ENCODE measurements around the gene IL34. TPM values are rescaled to one million over a fixed set of nuclear protein-coding genes. Genes with fewer than 3 reads are reported as not detected.

The IL34 gene
- total and polyA plus RNA-seq, 8 donors: 0.45 to 5.9 (median 1.8) TPM; not detected in 2

- peak in 1 of 2 donors; percentile 17 for DNase-seq
- Histone ChIP-seq H3K9me3 (no peaks in the 10 kb centered on the region), H3K4me1 (peaks cover 8 to 92% (median 69%) of the 10 kb centered on the region in 4 donors), H3K27me3 (no peaks in the 10 kb centered on the region), H3K27ac (peak overlapping the region in 4 of 5 donors; percentile 73 to 95 (median 82)), H3K36me3 (peaks cover 0 to 12% (median 5%) of the 10 kb centered on the region in 4 donors), H3K4me3 (no peak overlapping the region)
- intact Hi-C loops (cut with DNase I; ENCODE audit: low total_unique reads): no loop called here
- TF ChIP-seq POLR2AphosphoS5 (IDR thresholded peaks at IDR 0.05) (no peak), POLR2A (IDR thresholded peaks at IDR 0.05) (no peak), EP300 (IDR thresholded peaks at IDR 0.05) (no peak)
- TF ChIP-seq, protein P1, sequence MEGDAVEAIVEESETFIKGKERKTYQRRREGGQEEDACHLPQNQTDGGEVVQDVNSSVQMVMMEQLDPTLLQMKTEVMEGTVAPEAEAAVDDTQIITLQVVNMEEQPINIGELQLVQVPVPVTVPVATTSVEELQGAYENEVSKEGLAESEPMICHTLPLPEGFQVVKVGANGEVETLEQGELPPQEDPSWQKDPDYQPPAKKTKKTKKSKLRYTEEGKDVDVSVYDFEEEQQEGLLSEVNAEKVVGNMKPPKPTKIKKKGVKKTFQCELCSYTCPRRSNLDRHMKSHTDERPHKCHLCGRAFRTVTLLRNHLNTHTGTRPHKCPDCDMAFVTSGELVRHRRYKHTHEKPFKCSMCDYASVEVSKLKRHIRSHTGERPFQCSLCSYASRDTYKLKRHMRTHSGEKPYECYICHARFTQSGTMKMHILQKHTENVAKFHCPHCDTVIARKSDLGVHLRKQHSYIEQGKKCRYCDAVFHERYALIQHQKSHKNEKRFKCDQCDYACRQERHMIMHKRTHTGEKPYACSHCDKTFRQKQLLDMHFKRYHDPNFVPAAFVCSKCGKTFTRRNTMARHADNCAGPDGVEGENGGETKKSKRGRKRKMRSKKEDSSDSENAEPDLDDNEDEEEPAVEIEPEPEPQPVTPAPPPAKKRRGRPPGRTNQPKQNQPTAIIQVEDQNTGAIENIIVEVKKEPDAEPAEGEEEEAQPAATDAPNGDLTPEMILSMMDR (IDR thresholded peaks at IDR 0.05): no peak
- 75 to 82% (median 81%) methylated on average over 3 to 11 of the region's 11 CpGs for WGBS, 5 donors
Observed at GRCh38 chr16:70704586-70704985, 58.2 kb downstream of the IL34 start.

GRCh38 chr16:70705056-70705455, 58.7 kb downstream of the IL34 start:
- 89 to 97% (median 93%) methylated on average over 6 to 8 of the region's 8 CpGs for WGBS, 5 donors
- Histone ChIP-seq H3K27me3 (no peaks in the 10 kb centered on the region), H3K9me3 (no peaks in the 10 kb centered on the region), H3K4me3 (no peak overlapping the region), H3K36me3 (peaks cover 0 to 8% (median 3%) of the 10 kb centered on the region in 4 donors), H3K4me1 (peaks cover 13 to 94% (median 69%) of the 10 kb centered on the region in 4 donors), H3K27ac (peak overlapping the region in 4 of 5 donors; percentile 73 to 95 (median 82))
- TF ChIP-seq POLR2A (IDR thresholded peaks at IDR 0.05) (no peak), POLR2AphosphoS5 (IDR thresholded peaks at IDR 0.05) (no peak), EP300 (IDR thresholded peaks at IDR 0.05) (no peak)
- TF ChIP-seq, protein P1 (IDR thresholded peaks at IDR 0.05): no peak
- peak in 1 of 2 donors; percentile 11 for DNase-seq
- intact Hi-C loops (cut with DNase I; ENCODE audit: low total_unique reads): no loop called here

DNA sequence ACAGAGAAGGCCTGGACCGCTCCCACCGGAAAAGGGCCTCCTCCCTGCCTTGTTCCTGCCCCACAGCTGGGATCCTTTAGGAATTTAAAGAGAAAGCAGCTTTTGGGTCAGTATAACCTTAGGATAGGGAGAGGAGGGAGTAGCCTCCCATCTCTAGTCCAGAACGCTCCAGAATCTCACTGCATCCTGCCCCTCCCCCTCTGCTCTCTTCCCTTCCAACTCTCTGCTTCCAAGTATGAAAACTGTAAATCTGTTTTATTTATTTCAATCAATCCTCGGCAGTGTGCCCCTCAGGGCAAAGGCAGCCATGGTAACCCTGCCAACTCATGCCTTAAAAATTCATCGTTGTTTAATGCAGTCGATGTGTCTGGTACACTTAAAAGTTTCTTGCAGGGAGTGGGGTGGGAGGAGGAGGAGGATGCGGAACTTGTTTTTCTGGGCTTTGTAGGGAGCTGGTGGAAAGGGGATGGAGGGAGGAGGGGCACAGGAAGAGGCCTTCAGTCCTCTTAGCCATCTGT, 60.6 kb downstream of the IL34 start:
- Histone ChIP-seq H3K4me3 (no peak overlapping the region), H3K4me1 (peaks cover 16 to 87% (median 62%) of the 10 kb centered on the region in 4 donors), H3K27ac (peak overlapping the region in 4 of 5 donors; percentile 68 to 95 (median 82)), H3K27me3 (no peaks in the 10 kb centered on the region), H3K36me3 (peaks cover 0 to 14% (median 7%) of the 10 kb centered on the region in 4 donors), H3K9me3 (no peaks in the 10 kb centered on the region)
- WGBS, 5 donors: 52 to 74% (median 68%) methylated on average over 7 of the region's 7 CpGs
- TF ChIP-seq POLR2AphosphoS5 (IDR thresholded peaks at IDR 0.05): peak in 2 of 3 donors; percentile 24 to 34
- TF ChIP-seq, protein P1 (IDR thresholded peaks at IDR 0.05): no peak
- intact Hi-C loops (cut with DNase I; ENCODE audit: low total_unique reads): no loop called here
- DNase-seq: peak in 1 of 2 donors; percentile 80

DNA sequence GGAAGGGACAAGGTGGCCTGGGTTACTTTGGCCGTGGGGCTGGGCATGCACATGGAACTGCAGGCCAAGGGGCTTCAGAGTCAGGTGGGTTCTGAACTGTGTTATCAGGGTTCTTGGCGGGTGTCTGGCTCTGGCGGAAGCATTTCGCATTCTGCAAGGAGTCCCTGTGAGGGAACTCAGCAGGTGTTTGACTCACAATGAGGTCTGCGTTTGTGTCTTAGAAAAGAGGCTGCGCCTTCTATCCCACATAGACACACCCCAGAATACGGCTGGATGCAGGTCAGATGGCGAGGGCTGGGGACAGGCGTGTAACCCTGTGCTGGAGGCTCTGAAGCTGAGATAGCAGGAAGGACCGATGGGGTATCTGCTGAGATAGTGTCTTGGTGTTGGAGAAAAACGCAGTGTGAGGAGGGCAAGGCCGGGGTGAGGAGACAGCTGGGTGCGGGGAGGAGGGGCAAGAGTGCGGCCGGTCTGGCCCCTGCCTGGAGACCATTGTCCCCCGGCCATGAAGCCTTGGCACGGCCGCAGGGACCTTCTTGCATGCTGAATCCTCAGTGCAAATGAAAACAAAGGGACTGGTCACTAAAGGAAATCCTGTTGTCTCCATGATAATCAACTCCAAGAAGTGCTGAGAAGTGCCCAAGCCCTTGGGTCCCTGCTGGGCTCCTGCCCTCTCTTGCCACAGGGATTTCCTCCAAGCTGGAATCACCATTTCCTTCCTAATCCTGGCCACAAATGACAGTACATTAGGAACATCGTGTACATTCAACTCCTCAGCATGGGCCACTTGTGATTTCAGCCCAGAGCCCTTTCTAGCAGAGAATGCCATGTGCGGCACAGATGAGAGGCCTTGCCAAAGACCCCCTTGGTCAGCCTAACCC, 62.2 kb downstream of the IL34 start:
- intact Hi-C loops (cut with DNase I; ENCODE audit: low total_unique reads): no loop called here
- Histone ChIP-seq H3K36me3 (peaks cover 0 to 14% (median 7%) of the 10 kb centered on the region in 4 donors), H3K27me3 (no peaks in the 10 kb centered on the region), H3K4me3 (no peak overlapping the region), H3K4me1 (peaks cover 16 to 86% (median 49%) of the 10 kb centered on the region in 4 donors), H3K27ac (peak overlapping the region in 3 of 5 donors; percentile 43 to 95 (median 85)), H3K9me3 (no peaks in the 10 kb centered on the region)
- no peak for DNase-seq
- TF ChIP-seq POLR2AphosphoS5 (IDR thresholded peaks at IDR 0.05) (no peak), POLR2A (IDR thresholded peaks at IDR 0.05) (no peak), EP300 (IDR thresholded peaks at IDR 0.05) (no peak)
- TF ChIP-seq, protein P1 (IDR thresholded peaks at IDR 0.05): no peak
- 75 to 90% (median 84%) methylated on average over 19 to 20 of the region's 20 CpGs for WGBS, 5 donors
